A673 (cell line): ENCODE measurements around the gene PLOD2.
A peak's percentile ranks its signal among the peaks of the same experiment; 100 is the strongest.

Experiments used
- EZH2 ChIP-seq: fragments of 200-600 bp; sonication (generic); IDR thresholded peaks from 2 replicates; pipeline ENCODE4 v1.6.1; 2017; ENCODE audit warnings: borderline replicate concordance, low read depth, mild to moderate bottlenecking, mixed read lengths, antibody characterized with exemption, low read length; ENCODE audit not compliant: poor library complexity, severe bottlenecking
- TF ChIP-seq, protein P1 (sequence below): fragments of 300-800, 200-600 bp; sonication (generic); conservative IDR thresholded peaks from 2 replicates; pipeline ENCODE4 v1.5.1; 2017; ENCODE audit warnings: low read depth, mild to moderate bottlenecking, antibody characterized with exemption, low read length, moderate library complexity, mixed read lengths

DNA sequence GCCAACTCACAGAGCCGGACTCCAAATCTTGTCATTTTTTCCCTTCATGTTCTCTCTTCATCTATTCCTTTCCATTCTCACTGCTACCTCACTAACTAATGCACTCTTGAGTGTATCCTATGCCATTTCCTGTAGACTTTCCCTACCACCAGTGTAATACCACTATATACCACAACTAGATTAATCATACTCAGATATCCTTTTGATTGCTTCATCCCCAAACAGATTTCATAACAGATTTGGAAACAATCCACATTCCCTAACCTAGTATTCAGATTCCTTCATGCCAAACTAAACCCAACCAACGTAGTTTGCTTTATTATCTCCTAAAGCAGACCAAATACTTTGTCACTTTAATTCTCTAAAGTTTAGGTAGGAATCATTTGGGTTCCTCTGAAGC is 2.6 kb upstream of the PLOD2 start:
- TF ChIP-seq, protein P1, sequence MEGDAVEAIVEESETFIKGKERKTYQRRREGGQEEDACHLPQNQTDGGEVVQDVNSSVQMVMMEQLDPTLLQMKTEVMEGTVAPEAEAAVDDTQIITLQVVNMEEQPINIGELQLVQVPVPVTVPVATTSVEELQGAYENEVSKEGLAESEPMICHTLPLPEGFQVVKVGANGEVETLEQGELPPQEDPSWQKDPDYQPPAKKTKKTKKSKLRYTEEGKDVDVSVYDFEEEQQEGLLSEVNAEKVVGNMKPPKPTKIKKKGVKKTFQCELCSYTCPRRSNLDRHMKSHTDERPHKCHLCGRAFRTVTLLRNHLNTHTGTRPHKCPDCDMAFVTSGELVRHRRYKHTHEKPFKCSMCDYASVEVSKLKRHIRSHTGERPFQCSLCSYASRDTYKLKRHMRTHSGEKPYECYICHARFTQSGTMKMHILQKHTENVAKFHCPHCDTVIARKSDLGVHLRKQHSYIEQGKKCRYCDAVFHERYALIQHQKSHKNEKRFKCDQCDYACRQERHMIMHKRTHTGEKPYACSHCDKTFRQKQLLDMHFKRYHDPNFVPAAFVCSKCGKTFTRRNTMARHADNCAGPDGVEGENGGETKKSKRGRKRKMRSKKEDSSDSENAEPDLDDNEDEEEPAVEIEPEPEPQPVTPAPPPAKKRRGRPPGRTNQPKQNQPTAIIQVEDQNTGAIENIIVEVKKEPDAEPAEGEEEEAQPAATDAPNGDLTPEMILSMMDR: peak; percentile 25; the same call in 1 of the 2 replicates
- no peak for TF ChIP-seq EZH2
